Stimulated activated CD8-positive, alpha-beta memory T cell treated with anti-CD3 and anti-CD28 coated beads, Interleukin-12 subunit alpha, Interleukin-12 subunit beta, amount 100 ng/mL, for 24 hours (primary cell): ENCODE results near the gene GPAM.
"Not testable (repeated sequence)": the region's sequence is repeated elsewhere in the genome, so short reads cannot be mapped to it uniquely, and the experiment has no call there.

ENCODE experiments used
- DNase-seq: peaks from one replicate; pipeline ENCODE4 v3.0.0-alpha.2; 2020; ENCODE audit errors: extremely low read depth

Gene GPAM

DNA sequence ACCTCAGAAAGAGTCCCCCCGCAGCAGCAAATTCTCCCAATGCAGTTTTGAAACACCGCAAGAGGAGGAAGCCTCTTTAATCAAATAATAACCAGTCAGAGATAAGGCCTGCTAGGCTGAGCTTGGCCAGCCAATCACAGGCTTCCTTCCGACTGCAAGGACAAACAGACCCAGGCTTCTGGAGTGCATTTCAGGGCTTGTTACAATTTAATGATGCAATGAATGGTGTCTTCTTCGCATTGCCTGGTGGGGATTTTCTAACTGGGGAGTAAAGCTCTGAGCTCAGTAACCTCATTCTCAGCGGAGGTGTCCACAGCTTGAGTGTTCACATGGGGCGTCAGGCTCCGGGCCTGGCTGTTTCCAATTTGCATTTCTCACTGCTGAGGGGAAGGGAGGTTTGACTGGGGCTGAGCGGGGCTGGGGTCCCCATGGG is 31.8 kb upstream of the GPAM start:
- no peak for DNase-seq

DNA sequence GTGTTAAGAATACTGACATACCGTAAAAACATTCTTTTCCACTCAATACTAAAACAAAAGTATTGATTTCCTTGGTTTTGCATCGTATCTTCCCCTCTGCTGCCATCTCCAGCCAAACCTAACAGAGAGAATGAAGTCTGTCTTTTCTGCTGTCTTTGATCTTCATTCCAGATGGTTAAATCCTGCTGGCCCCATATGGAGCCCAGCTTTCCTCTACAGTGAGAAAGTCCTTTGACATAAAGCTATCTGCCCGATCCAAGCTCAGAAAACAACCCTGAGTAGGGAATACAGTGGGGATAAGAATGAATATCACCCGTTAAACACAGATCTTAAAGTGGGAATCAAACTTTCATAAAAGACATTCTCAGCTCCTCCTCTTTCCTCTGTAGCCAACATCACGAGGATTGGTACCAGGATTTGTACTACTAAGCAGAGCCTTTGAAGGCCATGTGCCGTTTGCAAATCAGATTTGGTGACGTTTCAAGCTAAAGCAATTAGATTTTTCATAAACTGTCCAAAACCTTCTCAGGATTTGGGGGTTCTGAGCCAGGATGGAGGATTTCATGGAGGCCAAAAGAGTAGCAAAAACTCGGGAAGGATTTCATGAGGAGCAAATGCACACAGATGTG is 30.8 kb upstream of the GPAM start:
- DNase-seq = no peak

DNA sequence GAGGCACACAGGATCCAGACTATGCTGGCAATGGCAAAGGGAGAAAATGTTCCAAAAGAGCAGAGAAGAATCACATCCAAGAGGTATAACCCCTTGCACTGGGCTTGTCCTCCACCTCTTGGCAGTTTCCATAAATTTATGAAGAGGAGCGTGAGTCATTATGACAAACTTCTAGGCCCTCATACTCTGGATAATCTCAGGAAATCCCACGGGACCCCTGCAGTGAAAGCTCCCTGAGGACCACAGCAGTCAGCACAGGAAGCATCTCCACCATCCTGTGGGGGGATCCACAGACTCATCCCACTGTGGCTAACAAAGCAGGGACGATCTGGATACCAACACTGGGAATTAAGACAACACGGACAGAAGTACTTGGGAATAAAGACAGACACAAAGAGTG is 30.3 kb upstream of the GPAM start:
- no peak for DNase-seq

DNA sequence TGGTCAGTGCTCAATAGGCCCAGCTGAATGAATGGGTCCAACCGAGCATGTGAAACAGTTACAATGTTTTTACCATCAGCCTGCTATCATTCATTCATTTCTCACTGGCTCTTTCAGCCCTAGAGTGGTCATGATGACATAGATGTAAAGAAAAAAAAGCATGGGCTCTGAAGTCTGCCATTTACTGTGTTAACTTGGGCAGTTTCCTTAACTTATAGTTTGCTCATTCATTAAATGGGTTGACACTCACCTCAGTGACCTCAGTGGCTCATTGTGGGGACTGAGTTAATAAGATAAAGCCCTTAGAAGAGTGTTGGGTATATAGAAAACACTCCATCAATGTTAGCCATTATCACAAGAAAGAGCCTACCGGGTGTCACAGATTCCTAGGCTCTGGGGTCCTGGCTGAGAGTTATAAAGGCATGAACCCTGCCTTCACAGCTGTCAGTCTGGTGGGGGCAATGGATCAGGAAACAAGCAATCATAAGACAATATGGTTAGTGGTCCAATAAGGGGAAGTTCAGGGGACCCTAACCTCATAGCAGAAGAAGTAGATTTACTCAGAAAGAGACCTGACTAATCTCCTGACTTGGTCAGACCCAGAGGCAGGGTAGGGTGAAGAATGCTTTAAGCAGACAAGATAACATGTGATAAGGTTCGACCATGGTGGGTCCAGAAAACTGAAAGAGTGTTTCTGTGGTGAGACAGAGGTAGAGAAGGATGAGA is 29.7 kb upstream of the GPAM start:
- no peak for DNase-seq

- no peak for DNase-seq
These were observed 27.1 kb upstream of the GPAM start for GRCh38 chr10:112210666-112211065.

DNA sequence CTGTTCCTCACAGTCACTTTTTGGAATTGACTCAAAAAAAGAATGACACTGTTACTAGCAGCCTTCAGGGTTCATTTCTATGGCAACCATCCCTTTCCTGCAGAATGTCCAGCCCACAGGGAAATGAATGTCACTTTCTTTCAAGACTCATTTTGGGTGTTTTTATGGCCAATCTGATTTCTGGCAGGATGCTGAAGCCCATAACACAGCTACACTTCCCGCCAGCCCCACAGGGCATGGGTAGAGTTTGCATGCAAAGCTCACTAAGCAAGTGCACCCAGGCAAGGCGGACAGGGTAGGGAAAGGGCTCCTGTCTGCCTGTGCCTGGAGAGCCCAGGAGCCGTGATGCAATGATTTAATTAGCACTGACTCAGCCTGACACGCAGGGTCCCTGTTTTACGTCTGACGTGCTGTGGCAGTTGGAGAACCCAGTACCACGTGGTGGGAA is 26.1 kb upstream of the GPAM start:
- no peak for DNase-seq

DNA sequence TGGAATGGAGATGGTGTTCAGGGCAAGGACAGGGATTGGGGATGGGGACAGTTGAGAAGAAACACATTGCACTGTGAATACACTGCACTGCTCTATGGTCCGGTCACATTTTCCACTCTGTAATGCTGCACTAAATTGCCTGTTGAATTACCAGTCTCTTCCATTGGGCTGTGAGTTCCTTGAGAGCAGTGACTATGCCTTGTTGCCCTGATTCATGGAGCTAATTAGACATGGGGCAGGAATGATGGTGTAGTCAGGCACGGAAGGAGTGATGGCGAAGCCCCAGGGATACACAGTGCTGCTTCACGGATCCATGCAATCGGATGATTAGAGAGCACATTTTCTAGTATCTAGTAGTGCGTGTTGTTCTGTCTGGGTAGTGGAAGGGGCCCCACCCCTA is 25.4 kb upstream of the GPAM start:
- no peak for DNase-seq

DNA sequence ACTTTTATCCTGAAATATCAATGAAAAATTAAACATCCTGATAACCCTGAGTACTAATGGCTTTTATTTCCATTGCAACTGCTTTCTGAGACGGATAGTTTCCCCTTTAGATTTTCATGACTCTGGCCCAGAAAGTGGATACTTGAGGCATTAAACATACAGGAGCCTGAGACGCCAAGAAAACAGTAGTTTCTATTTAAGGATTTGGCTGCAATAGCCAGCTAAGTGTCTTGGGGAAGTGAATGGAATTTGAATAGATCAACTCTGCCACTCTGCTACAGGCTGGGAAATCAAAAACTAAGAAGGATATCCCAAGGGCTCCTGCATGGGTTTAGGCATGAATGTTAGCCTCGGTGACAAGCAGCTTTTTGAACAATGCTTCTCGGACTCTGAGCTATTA is 24.7 kb upstream of the GPAM start:
- no peak for DNase-seq

DNA sequence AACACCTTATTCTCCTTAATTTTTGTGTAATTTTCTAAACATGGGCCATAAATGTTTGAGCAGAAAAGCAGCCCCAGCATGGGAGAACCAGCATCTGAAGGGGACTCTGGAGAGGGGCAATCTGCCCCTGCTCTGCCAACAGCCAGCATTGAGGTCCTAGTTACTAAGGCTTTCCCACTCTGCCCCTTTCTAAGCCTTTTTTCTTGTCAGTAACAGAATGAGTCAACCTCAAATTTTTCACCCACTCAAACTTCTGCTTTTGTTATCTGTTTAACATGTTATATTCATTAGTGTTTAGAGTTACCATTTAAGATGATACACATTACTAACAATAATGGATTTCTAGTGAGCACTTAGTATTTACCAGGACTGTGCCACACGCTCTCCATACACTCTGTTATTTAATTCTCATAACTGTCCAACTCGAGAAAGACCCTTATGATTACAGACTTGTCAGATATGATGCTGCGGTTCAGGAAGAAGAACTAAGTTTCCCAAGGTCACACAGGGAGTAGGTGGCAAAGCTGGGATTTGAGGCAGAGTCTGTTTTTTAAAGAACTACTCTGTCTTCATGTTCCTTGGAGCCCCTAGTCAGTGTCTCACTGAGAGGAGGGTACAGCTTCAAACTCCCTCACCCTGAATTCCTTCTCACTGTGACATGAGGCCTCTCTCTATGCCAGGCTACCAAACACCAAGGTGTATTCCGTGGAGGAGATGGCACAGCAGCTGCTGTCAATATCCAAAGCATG is 19.9 kb upstream of the GPAM start:
- DNase-seq = no peak

GRCh38 chr10:112202561-112203241 is 19.1 kb upstream of the GPAM start:
- no peak for DNase-seq

DNA sequence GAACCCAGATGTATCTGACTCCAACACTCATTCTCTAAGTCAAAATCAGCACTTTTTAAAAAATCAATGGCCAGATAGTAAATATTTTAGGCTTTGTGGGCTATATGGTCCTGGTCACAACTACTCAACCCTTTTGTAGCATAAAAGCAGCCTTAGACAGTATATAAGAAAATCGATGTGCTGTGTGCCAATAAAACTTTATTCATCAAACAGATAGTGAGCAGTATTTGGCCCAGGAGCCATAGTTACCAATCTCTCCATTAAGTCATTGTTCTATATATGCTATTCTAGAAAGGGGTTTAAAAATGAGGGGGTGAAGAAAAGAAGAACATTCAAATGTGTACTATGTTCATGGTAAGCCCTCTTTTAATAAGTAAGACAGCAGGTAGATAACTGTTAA is 18.5 kb upstream of the GPAM start:
- DNase-seq = no peak

GRCh38 chr10:112201334-112201733 is 17.8 kb upstream of the GPAM start:
- no peak for DNase-seq

DNA sequence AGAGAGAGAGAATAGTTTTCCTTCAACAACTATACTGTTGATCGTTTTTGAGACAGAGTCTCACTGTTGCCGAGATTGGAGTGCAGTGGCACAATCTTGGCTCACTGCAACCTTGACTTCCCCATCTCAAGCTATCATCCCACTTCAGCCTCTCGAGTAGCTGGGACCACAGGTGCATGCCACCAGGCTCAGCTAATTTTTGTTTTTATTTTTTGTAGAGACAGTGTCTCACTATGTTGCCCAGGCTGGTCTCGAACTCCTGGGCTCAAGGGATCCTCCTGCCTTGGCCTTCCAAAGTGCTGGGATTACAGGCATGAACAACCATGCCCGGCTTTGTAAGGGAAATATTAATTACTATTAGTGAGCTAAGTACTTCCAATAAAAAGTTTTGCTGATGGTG is 16.7 kb upstream of the GPAM start:
- not testable (repeated sequence) for DNase-seq

GRCh38 chr10:112197662-112198061 is 14.1 kb upstream of the GPAM start:
- not testable (repeated sequence) for DNase-seq

DNA sequence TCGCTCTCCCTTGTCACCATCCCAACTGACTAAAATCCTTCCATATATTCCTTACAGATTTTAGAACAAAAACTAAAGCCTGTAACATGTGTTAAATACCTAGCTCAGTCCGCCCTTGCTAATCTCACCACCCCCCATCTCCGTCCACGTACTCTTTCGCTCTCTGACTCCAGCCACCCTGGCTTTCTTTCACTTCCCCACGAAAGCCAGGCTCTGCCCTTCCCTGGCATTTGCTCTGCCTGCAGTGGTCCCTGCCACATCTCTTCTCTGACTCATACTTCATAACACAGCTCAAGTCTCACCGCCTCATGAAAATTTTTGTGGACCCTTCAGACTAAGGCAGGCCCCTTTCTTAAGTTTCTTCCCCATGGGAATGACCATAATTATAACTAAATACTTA is 11.7 kb upstream of the GPAM start:
- no peak for DNase-seq

GRCh38 chr10:112191791-112192190 is 8.2 kb upstream of the GPAM start:
- no peak for DNase-seq

DNA sequence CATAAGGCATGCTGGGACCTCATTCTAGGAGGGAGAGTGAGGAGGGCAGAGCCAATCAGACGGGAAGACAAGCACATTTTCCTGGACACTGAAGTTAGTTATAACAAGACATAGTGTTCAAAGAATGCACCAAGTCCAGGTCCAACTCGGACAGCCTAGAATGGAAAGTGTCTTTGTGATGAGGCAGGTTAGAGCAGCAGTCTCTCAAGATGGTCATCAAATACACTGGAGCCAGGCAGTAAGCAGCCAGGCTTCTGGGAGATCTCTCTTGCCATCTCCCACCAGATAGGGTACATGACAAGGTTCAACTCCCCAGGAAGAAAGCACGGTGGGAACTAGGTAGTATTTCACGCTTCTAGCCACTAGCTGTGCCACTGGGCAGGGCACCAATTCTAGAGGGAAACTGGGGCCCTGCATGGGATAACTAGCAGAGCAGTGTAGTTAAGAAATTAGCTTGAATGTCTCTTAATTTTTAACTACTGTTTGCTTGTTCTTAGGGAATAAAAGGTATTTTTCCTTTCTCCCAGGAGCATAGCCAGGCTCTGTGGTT is 7.6 kb upstream of the GPAM start:
- no peak for DNase-seq

GRCh38 chr10:112189465-112189864 is 5.9 kb upstream of the GPAM start:
- DNase-seq = no peak

DNA sequence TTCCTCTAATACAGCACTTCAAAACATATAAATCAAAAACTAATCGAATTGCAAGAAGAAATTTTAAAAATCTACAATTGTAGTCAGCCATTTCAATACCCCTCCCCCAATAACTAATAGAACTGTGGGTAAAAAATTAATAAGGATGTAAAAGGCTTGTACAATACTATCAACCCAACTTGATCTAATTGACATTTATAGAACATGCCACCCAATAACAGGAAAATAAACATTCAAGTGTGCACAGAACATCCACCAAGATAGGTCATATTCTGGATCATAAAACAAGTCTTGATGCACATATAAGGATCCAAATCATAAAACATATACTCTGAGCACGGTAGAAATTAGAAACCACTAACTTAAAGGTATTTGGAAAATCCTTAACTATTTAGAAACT is 4.0 kb upstream of the GPAM start:
- no peak for DNase-seq

DNA sequence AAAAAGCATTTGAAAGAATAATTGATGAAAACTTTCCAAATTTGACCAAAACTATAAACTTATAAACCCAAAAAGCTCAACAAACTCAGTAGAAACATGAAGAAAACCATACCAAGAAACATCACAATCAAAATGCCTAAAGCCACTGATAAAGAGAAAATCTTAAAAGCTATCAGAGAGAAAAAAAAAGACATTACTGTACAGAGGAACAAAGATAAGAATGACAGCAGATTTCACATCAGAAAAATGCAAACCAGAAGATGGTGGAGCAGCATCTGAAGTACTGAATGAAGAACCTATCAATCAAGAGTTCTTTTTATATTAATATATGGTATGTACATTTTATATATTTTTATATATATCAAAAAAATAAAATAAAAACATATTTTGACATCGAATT is 2.4 kb upstream of the GPAM start:
- no peak for DNase-seq

GRCh38 chr10:112184379-112184778 is 814 bp upstream of the GPAM start:
- no peak for DNase-seq

GRCh38 chr10:112184052-112184371 is 447 bp upstream of the GPAM start:
- DNase-seq = no peak
